Measurements from ENCODE around the gene PLD3. TPM values are rescaled to one million over a fixed set of nuclear protein-coding genes. Genes with fewer than 3 reads are reported as not detected.

PLD3 gene
- total and polyA plus RNA-seq, 2 experiments from 2014 or later = 361 to 536 TPM

DNA sequence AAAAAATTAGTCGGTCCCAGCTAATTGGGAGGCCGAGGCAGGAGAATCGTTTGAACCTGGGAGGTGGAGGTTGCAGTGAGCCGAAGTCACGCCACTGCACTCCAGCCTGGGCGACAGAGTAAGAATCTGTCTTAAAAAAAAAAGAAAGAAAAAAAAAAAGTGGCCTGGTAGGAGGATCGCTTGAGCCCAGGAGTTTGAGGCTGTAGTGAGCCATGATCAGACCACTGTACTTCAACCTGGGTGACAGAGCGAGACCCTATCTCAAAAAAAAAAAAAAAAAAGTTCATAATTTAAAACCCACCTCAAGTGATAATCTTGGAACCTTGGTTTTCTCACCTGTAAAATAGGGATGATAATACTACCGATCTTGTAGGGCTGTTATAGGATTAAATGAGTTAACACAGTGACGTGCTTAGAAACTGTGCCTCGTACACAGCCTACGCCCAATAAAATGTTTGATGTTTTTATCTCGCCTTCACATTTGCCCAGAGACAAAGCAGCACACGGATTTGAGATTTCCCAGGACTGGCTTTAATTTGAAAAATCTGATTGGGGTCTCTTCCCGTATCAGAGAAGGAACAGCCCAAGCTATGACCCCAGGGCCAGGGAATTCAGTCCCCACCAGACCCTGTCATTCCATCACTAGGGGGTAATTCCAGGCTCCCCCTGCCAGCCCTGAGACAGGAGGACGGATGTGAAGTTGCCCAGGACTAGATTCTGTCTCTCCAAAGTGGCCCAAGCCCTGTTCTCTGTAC lies 73.7 kb downstream of the PLD3 start:
- H3K9ac ChIP-seq = peak overlapping the region; percentile 86
- peaks cover 24% of the 10 kb centered on the region for H3F3A ChIP-seq (ENCODE audit: insufficient read depth)
- in situ Hi-C loops (cut with MboI) = no loop called here
- 62 to 65% methylated on average over 16 of the region's 16 CpGs for WGBS, 2 experiments (ENCODE audit: low coverage in 1 of 2, low lambda C conversion rate in 2 of 2, missing lambda C conversion rate in 2 of 2)
- peaks cover 26% of the 10 kb centered on the region for H3K4me1 ChIP-seq (ENCODE audit: insufficient read depth)
- no peak overlapping the region for H2AFZ ChIP-seq
- peak overlapping the region; percentile 98 for H3K4me2 ChIP-seq (ENCODE audit: unreplicated experiment)
- no peaks in the 10 kb centered on the region for H3K9me3 ChIP-seq (ENCODE audit: low read depth)
- peaks cover 9% of the 10 kb centered on the region; the same call in 1 of the 2 replicates for H3K36me3 ChIP-seq (ENCODE audit: low read depth)
- peaks cover 38% of the 10 kb centered on the region for H3K79me2 ChIP-seq (ENCODE audit: insufficient read depth)
- H3K9me2 ChIP-seq (ENCODE audit: insufficient read depth) = no peaks in the 10 kb centered on the region
- no peaks in the 10 kb centered on the region for H3K27me3 ChIP-seq (replicated peaks; ENCODE audit: insufficient read depth)
- H3K27ac ChIP-seq = peak overlapping the region; percentile 92
- no peak for TF ChIP-seq EZH2 (IDR thresholded peaks at IDR 0.05; ENCODE audit: insufficient read depth, poor library complexity, severe bottlenecking)
- TF ChIP-seq EZH2phosphoT487 (IDR thresholded peaks at IDR 0.05; ENCODE audit: insufficient read depth, low read depth) = no peak
- DNase-seq = no peak
- no peaks in the 10 kb centered on the region for H4K20me1 ChIP-seq (ENCODE audit: insufficient read depth)
- peak overlapping the region; percentile 74 for H3K4me3 ChIP-seq

DNA sequence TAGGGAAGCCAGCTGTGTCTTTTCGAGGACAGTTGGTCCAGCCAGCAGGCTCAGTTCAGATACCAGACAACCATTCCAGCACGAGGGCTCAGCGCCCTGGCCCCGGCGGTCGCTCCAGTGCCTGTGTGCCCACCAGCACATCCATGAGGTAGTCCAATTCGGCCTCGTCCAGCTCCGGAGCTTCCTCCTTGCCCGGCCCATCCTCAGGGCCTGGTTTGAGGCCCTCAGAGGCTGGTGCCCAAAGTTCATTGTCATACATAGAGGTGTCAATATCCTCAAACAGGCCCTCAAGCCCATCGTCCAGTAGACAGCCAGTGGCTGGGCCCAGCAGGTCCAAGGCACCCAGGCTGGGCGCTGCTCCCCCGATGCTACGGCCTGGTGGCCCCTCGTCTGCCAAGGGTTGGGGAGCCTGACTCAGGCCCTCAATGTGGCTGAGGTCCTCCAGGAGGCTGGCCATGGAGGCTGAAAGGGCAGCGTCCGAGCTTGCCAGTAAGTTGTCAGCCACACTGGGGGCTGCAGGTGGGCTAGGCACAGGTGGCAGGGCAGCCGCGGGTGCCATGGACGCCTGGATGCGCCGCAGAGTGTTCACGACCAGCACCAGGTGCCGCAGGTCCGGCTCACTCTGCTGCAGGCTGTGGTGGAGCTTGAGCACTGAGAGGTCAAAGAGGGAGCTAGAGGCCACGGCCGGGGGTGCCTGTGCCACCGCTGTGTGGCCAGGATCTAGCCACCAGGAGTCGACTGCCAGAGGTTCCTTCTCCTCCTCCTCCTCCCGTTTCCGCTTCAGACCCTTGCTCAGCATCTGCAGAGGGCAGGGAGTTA lies 74.5 kb downstream of the PLD3 start:
- TF ChIP-seq EZH2phosphoT487 (IDR thresholded peaks at IDR 0.05; ENCODE audit: insufficient read depth, low read depth) (no peak), EZH2 (IDR thresholded peaks at IDR 0.05; ENCODE audit: insufficient read depth, poor library complexity, severe bottlenecking) (no peak)
- DNase-seq = no peak
- no peak overlapping the region for H2AFZ ChIP-seq
- H3K79me2 ChIP-seq (ENCODE audit: insufficient read depth) = peaks cover 38% of the 10 kb centered on the region
- H3K9me3 ChIP-seq (ENCODE audit: low read depth) = no peaks in the 10 kb centered on the region
- H3K9me2 ChIP-seq (ENCODE audit: insufficient read depth) = no peaks in the 10 kb centered on the region
- no peaks in the 10 kb centered on the region for H3K27me3 ChIP-seq (replicated peaks; ENCODE audit: insufficient read depth)
- no peaks in the 10 kb centered on the region for H4K20me1 ChIP-seq (ENCODE audit: insufficient read depth)
- peak overlapping the region; percentile 96 for H3K27ac ChIP-seq
- H3K4me1 ChIP-seq (ENCODE audit: insufficient read depth) = peaks cover 26% of the 10 kb centered on the region
- peaks cover 24% of the 10 kb centered on the region for H3F3A ChIP-seq (ENCODE audit: insufficient read depth)
- peak overlapping the region; percentile 98 for H3K4me2 ChIP-seq (ENCODE audit: unreplicated experiment)
- 77% methylated on average over 27 to 30 of the region's 31 CpGs for WGBS, 2 experiments (ENCODE audit: low coverage in 1 of 2, low lambda C conversion rate in 2 of 2, missing lambda C conversion rate in 2 of 2)
- in situ Hi-C loops (cut with MboI) = no loop called here
- peak overlapping the region; percentile 97 for H3K9ac ChIP-seq
- peaks cover 9% of the 10 kb centered on the region; the same call in 1 of the 2 replicates for H3K36me3 ChIP-seq (ENCODE audit: low read depth)
- peak overlapping the region; percentile 98; the same call in 1 of the 2 replicates for H3K4me3 ChIP-seq

DNA sequence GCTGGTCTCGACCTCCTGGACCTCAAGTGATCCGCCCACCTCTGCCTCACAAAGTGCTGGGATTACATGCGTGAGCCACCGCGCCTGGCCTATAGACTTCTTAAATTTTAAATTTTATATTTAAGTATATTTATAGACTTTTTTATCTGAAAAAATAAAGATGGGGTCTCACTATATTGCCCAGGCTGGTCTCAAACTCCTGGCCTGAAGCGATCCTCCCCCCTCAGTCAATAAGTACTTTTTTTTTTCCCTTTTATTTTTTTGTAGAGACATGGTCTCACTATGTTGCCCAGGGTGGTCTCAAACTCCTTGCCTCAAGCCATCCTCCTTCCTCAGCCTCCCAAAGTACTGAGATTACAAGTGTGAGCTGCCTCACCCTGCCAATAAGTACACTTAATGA lies 75.4 kb downstream of the PLD3 start:
- H4K20me1 ChIP-seq (ENCODE audit: insufficient read depth) = no peaks in the 10 kb centered on the region
- TF ChIP-seq EZH2phosphoT487 (IDR thresholded peaks at IDR 0.05; ENCODE audit: insufficient read depth, low read depth) = no peak
- TF ChIP-seq EZH2 (IDR thresholded peaks at IDR 0.05; ENCODE audit: insufficient read depth, poor library complexity, severe bottlenecking) = no peak
- peak overlapping the region; percentile 97 for H3K9ac ChIP-seq
- in situ Hi-C loops (cut with MboI) = no loop called here
- peak overlapping the region; percentile 98 for H3K4me2 ChIP-seq (ENCODE audit: unreplicated experiment)
- H3K9me2 ChIP-seq (ENCODE audit: insufficient read depth) = no peaks in the 10 kb centered on the region
- H3F3A ChIP-seq (ENCODE audit: insufficient read depth) = peaks cover 24% of the 10 kb centered on the region
- H3K27ac ChIP-seq = peak overlapping the region; percentile 96
- peak overlapping the region; percentile 98 for H3K4me3 ChIP-seq
- peaks cover 9% of the 10 kb centered on the region; the same call in 1 of the 2 replicates for H3K36me3 ChIP-seq (ENCODE audit: low read depth)
- peaks cover 38% of the 10 kb centered on the region for H3K79me2 ChIP-seq (ENCODE audit: insufficient read depth)
- H3K4me1 ChIP-seq (ENCODE audit: insufficient read depth) = peaks cover 26% of the 10 kb centered on the region
- WGBS, 2 experiments (ENCODE audit: low coverage in 1 of 2, low lambda C conversion rate in 2 of 2, missing lambda C conversion rate in 2 of 2) = 85 to 88% methylated on average over 6 of the region's 6 CpGs
- DNase-seq = no peak
- no peaks in the 10 kb centered on the region for H3K27me3 ChIP-seq (replicated peaks; ENCODE audit: insufficient read depth)
- no peaks in the 10 kb centered on the region for H3K9me3 ChIP-seq (ENCODE audit: low read depth)
- no peak overlapping the region for H2AFZ ChIP-seq

DNA sequence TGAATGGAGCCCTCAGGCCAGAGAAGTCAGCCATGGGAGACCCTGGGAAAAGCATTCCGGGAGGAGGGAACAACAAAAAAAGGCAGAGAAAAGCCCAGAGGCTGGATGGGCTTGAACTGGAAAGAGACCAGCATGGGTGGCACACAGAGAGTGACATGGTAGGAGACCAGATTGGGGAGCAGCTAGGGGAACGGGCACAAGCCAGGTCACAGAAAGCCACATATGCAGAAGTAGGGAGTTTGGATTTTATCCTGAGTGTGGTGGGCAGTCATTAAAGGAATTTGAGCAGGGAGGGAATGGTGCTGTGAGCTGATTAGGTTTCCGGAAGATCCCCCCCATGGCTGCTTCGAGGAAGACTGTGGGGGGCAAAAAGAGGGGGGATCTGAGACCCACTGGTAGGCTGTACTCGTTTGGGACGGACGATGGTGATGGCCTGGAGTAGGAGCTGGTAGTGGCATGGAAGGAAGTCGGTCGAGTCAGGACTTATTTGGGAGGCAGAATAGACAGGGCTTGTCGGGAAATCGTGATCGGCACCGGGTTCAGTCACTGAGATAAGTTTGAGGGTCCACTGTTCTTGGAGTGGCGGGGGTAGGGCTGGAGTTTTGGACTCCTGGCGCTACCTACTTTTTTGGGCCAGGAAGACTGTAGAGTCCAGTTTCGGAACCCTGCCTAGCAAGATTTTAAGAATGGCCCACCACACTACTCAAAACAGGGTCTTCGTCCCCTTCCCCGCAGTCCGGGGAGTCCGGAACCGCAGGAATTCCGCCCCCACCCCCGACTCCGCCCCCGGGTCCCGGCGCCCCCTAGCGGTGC lies 76.3 kb downstream of the PLD3 start:
- peak overlapping the region; percentile 11; the same call in 1 of the 2 replicates for H2AFZ ChIP-seq
- WGBS, 2 experiments (ENCODE audit: low coverage in 1 of 2, low lambda C conversion rate in 2 of 2, missing lambda C conversion rate in 2 of 2) = 0 to 1% methylated on average over 28 of the region's 28 CpGs

More for the DNA sequence above, 76.3 kb downstream of the PLD3 start:
- Histone ChIP-seq H4K20me1 (ENCODE audit: insufficient read depth) (no peaks in the 10 kb centered on the region), H3K27me3 (replicated peaks; ENCODE audit: insufficient read depth) (no peaks in the 10 kb centered on the region), H3F3A (ENCODE audit: insufficient read depth) (peaks cover 24% of the 10 kb centered on the region), H3K36me3 (ENCODE audit: low read depth) (peaks cover 9% of the 10 kb centered on the region; the same call in 1 of the 2 replicates), H3K9me2 (ENCODE audit: insufficient read depth) (no peaks in the 10 kb centered on the region), H3K9ac (peak overlapping the region; percentile 97), H3K4me2 (ENCODE audit: unreplicated experiment) (peak overlapping the region; percentile 98), H3K4me3 (peak overlapping the region; percentile 98), H3K4me1 (ENCODE audit: insufficient read depth) (peaks cover 26% of the 10 kb centered on the region), H3K27ac (peak overlapping the region; percentile 96), H3K79me2 (ENCODE audit: insufficient read depth) (peaks cover 38% of the 10 kb centered on the region), H3K9me3 (ENCODE audit: low read depth) (no peaks in the 10 kb centered on the region)
- in situ Hi-C loops (cut with MboI) = no loop called here
- TF ChIP-seq EZH2 (IDR thresholded peaks at IDR 0.05; ENCODE audit: insufficient read depth, poor library complexity, severe bottlenecking) (no peak), EZH2phosphoT487 (IDR thresholded peaks at IDR 0.05; ENCODE audit: insufficient read depth, low read depth) (no peak)
- peak; percentile 54 for DNase-seq
